Neuronal stem cell (in vitro differentiated cells): Measurements from ENCODE around the gene YPEL5. TPM values are rescaled to one million over a fixed set of nuclear protein-coding genes. Genes with fewer than 3 reads are reported as not detected.
A peak's percentile ranks its signal among the peaks of the same experiment; 100 is the strongest.
"Not testable (repeated sequence)": the region's sequence is repeated elsewhere in the genome, so short reads cannot be mapped to it uniquely, and the experiment has no call there.

Source experiments
- DNase-seq: peaks from one replicate; pipeline ENCODE4 v3.0.0-alpha.2; 2013; ENCODE audit warnings: low spot score
- H2AFZ ChIP-seq: one replicate; pipeline ENCODE4 v1.6.1; 2013; ENCODE audit warnings: mild to moderate bottlenecking, low read length, inconsistent platforms
- H2AK5ac ChIP-seq: 2 replicates; pipeline ENCODE4 v1.6.1; 2013; ENCODE audit warnings: low read depth, mild to moderate bottlenecking, inconsistent platforms, low read length, moderate library complexity, mixed read lengths
- H2BK120ac ChIP-seq: 2 replicates; pipeline ENCODE4 v1.6.1; 2013; ENCODE audit warnings: low read depth, mild to moderate bottlenecking, inconsistent platforms, low read length, moderate library complexity, mixed read lengths
- H2BK12ac ChIP-seq: one replicate; pipeline ENCODE4 v1.6.1; 2013; ENCODE audit warnings: low read length, inconsistent platforms
- H2BK15ac ChIP-seq: 2 replicates; pipeline ENCODE4 v1.6.1; 2013; ENCODE audit warnings: mild to moderate bottlenecking, low read length, inconsistent platforms, mixed read lengths
- H2BK5ac ChIP-seq: one replicate; pipeline ENCODE4 v1.6.1; 2013; ENCODE audit warnings: inconsistent platforms, mild to moderate bottlenecking, low read length, moderate library complexity
- H3K14ac ChIP-seq: one replicate; pipeline ENCODE4 v1.6.1; 2013; ENCODE audit warnings: low read length, inconsistent platforms
- H3K18ac ChIP-seq: 2 replicates; pipeline ENCODE4 v1.6.1; 2013; ENCODE audit warnings: low read length, inconsistent platforms
- H3K23ac ChIP-seq: 2 replicates; pipeline ENCODE4 v1.6.1; 2013; ENCODE audit warnings: low read depth, mild to moderate bottlenecking, mixed read lengths, low read length, inconsistent platforms; ENCODE audit not compliant: poor library complexity
- H3K27ac ChIP-seq: replicated peaks from 3 replicates; pipeline ENCODE4 v1.5.1; 2013; ENCODE audit warnings: low read length, inconsistent platforms
- H3K27me3 ChIP-seq, 3 experiments: 2 replicates each; pipeline ENCODE4 v1.6.1; 2013; ENCODE audit warnings: low read length in 3 of 3, mild to moderate bottlenecking in 2 of 3, inconsistent platforms in 1 of 3, low read depth in 1 of 3, mixed read lengths in 1 of 3, moderate library complexity in 1 of 3; ENCODE audit not compliant: control insufficient read depth in 3 of 3, insufficient read depth in 3 of 3
- H3K36me3 ChIP-seq, 2 donors: replicated peaks in 1 of 2; 2 replicates each; pipeline ENCODE4 v1.6.1; 2013; ENCODE audit warnings: low read length in 2 of 2; ENCODE audit not compliant: control insufficient read depth in 2 of 2, insufficient read depth in 2 of 2
- H3K4ac ChIP-seq: 2 replicates; pipeline ENCODE4 v1.6.1; 2013; ENCODE audit warnings: inconsistent platforms, mild to moderate bottlenecking, low read length, moderate library complexity
- H3K4me1 ChIP-seq, 2 donors: 1 replicate in 1 of 2; 2 replicates in 1 of 2; pipeline ENCODE4 v1.6.1; 2013; ENCODE audit warnings: low read length in 2 of 2, low read depth in 1 of 2; ENCODE audit not compliant: control insufficient read depth in 2 of 2, insufficient read depth in 1 of 2
- H3K4me2 ChIP-seq: one replicate; pipeline ENCODE4 v1.6.1; 2013; ENCODE audit warnings: mild to moderate bottlenecking, low read length, inconsistent platforms; ENCODE audit not compliant: insufficient read depth, poor library complexity, severe bottlenecking
- H3K4me3 ChIP-seq, 2 donors: 2 replicates each; pipeline ENCODE4 v1.5.1; 2013; ENCODE audit warnings: low read length in 2 of 2, mild to moderate bottlenecking in 2 of 2, inconsistent platforms in 1 of 2, moderate library complexity in 1 of 2
- H3K79me1 ChIP-seq: one replicate; pipeline ENCODE4 v1.6.1; 2013; ENCODE audit warnings: low read depth, mild to moderate bottlenecking, inconsistent platforms, low read length, moderate library complexity
- H3K9ac ChIP-seq: one replicate; pipeline ENCODE4 v1.6.1; 2013; ENCODE audit warnings: mild to moderate bottlenecking, low read depth, low read length, inconsistent platforms; ENCODE audit not compliant: poor library complexity
- H3K9me3 ChIP-seq, 2 donors: replicated peaks in 1 of 2; 2 replicates each; pipeline versions ENCODE3 to v1.6.1; 2013; ENCODE audit warnings: low read length in 2 of 2, mild to moderate bottlenecking in 2 of 2, inconsistent platforms in 1 of 2, low read depth in 1 of 2, mixed read lengths in 1 of 2, moderate library complexity in 1 of 2; ENCODE audit not compliant: control insufficient read depth in 2 of 2, insufficient read depth in 1 of 2
- H4K8ac ChIP-seq: one replicate; pipeline ENCODE4 v1.6.1; 2013; ENCODE audit warnings: low read depth, mild to moderate bottlenecking, inconsistent platforms, low read length, moderate library complexity
- H4K91ac ChIP-seq: one replicate; pipeline ENCODE4 v1.6.1; 2013; ENCODE audit warnings: low read length, low read depth, mild to moderate bottlenecking, inconsistent platforms; ENCODE audit not compliant: poor library complexity
- WGBS, 2 donors: extraction: QIAGEN DNeasy Blood & Tissue Kit; methylation state at CpG; one replicate each; pipeline ENCODE4 v1.1.7; 2013; ENCODE audit warnings: missing lambda C conversion rate in 2 of 2, mixed read lengths in 1 of 2; ENCODE audit not compliant: insufficient read length in 2 of 2, insufficient replicate concordance in 1 of 2; ENCODE audit errors: extremely low coverage in 2 of 2; 5-methylcytosine and 5-hydroxymethylcytosine counted together
- polyA plus RNA-seq, 2 experiments: library from polyadenylated mRNA; stranded (reverse); fragments of 200-250 nt; gene quantifications; one replicate each; pipeline ENCODE4 v1.2.3, GENCODE V29; 2013

Gene YPEL5
- polyA plus RNA-seq (2013, experiment 1 of 2), result 43.6 TPM
- 43.0 TPM for polyA plus RNA-seq (2013, experiment 2 of 2)

- Histone ChIP-seq H3K4me2 (peak within 1 kb of the TSS; percentile 87), H4K91ac (no peak within 1 kb of the TSS), H2BK120ac (no peak within 1 kb of the TSS), H2AK5ac (peak within 1 kb of the TSS; percentile 63), H3K23ac (peak within 1 kb of the TSS; percentile 93), H3K4me1 (peaks cover 5 to 8% of the 10 kb centered on the region in 2 donors), H3K14ac (peak within 1 kb of the TSS; percentile 71), H3K18ac (peak within 1 kb of the TSS; percentile 95), H2AFZ (peak within 1 kb of the TSS; percentile 96), H3K4me3 (peak within 1 kb of the TSS; percentile 77 to 85), H4K8ac (no peak within 1 kb of the TSS), H2BK5ac (peak within 1 kb of the TSS; percentile 87), H3K9me3 (no peaks in the 10 kb centered on the region), H3K36me3 (peaks cover 0 to 8% of the 10 kb centered on the region in 2 donors), H3K4ac (no peak within 1 kb of the TSS), H3K27ac (peak within 1 kb of the TSS; percentile 85), H3K79me1 (no peaks in the 10 kb centered on the region), H3K27me3 (peaks cover 0 to 20% (median 2%) of the 10 kb centered on the region in 3 experiments), H2BK15ac (no peak within 1 kb of the TSS), H3K9ac (peak within 1 kb of the TSS; percentile 95), H2BK12ac (no peak within 1 kb of the TSS)
- peak; percentile 99 for DNase-seq
- no CpG with 5 or more reads among the region's 63 CpGs for WGBS, 2 donors
These were observed at the start of gene YPEL5 for GRCh38 chr2:30146337-30147195. Gene YPEL5 (plus strand): TSS chr2:30147007. CDS start chr2:30156652, 9,645 bp downstream.

GRCh38 chr2:30098266-30099005 lies 48.4 kb upstream of the YPEL5 start:
- Histone ChIP-seq H2AFZ (no peak overlapping the region), H2BK12ac (no peak overlapping the region), H2BK5ac (no peak overlapping the region), H3K36me3 (no peaks in the 10 kb centered on the region), H3K4me2 (no peak overlapping the region), H2BK120ac (no peak overlapping the region), H3K4ac (no peak overlapping the region), H3K23ac (no peak overlapping the region), H3K9me3 (no peaks in the 10 kb centered on the region), H3K27me3 (peaks cover 0 to 22% (median 0%) of the 10 kb centered on the region in 3 experiments), H3K14ac (no peak overlapping the region), H3K4me1 (no peaks in the 10 kb centered on the region), H3K79me1 (no peaks in the 10 kb centered on the region), H2AK5ac (no peak overlapping the region), H2BK15ac (no peak overlapping the region), H4K91ac (no peak overlapping the region), H3K4me3 (no peak overlapping the region), H3K27ac (no peak overlapping the region), H3K9ac (no peak overlapping the region), H3K18ac (no peak overlapping the region), H4K8ac (no peak overlapping the region)
- no peak for DNase-seq
- no CpG with 5 or more reads among the region's 10 CpGs for WGBS, 2 donors

DNA sequence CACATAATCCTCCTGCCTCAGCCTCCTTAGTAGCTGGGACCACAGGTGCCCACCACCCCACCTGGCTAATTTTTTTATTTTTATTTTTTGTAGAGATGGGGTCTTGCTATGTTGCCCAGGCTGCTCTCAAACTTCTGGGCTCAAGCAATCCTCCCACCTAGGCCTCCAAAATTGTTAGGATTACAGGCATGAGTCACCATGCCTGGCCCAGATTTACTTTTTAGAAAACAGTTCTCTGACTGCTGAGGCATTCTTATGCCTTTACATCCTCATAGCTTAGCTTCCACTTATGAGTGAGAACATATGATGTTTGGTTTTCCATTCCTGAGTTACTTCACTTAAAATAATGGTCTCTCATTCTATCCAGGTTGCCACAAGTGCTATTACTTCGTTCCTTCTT lies 47.4 kb upstream of the YPEL5 start:
- not testable (repeated sequence) for H3K9me3 ChIP-seq, H3K9ac ChIP-seq, H2BK15ac ChIP-seq, H2BK120ac ChIP-seq, H3K23ac ChIP-seq, H3K4me3 ChIP-seq, H3K27ac ChIP-seq, H2AFZ ChIP-seq, H4K8ac ChIP-seq, H2BK12ac ChIP-seq, H3K14ac ChIP-seq, H3K18ac ChIP-seq, H3K79me1 ChIP-seq, H3K4me2 ChIP-seq, H4K91ac ChIP-seq, H3K4ac ChIP-seq, H3K36me3 ChIP-seq, H3K4me1 ChIP-seq, H2AK5ac ChIP-seq, DNase-seq, H2BK5ac ChIP-seq
- H3K27me3 ChIP-seq, result peaks cover 0 to 22% (median 0%) of the 10 kb centered on the region in 3 experiments
- no CpG with 5 or more reads among the region's 1 CpG for WGBS, 2 donors

GRCh38 chr2:30100691-30101090 lies 46.1 kb upstream of the YPEL5 start:
- not testable (repeated sequence) for H4K8ac ChIP-seq, H3K79me1 ChIP-seq, H3K27ac ChIP-seq, H3K4ac ChIP-seq, DNase-seq, H3K4me2 ChIP-seq, H3K4me1 ChIP-seq, H3K23ac ChIP-seq, H3K14ac ChIP-seq, H2AFZ ChIP-seq, H3K9ac ChIP-seq, H3K9me3 ChIP-seq, H2BK15ac ChIP-seq, H2BK12ac ChIP-seq, H2BK120ac ChIP-seq, H3K36me3 ChIP-seq, H3K4me3 ChIP-seq, H4K91ac ChIP-seq, H2AK5ac ChIP-seq, H2BK5ac ChIP-seq, H3K18ac ChIP-seq
- peaks cover 0 to 22% (median 0%) of the 10 kb centered on the region in 3 experiments for H3K27me3 ChIP-seq
- WGBS, 2 donors, result no CpG with 5 or more reads among the region's 3 CpGs
